ENCODE results near the gene FBXL7. TPM values are rescaled to one million over a fixed set of nuclear protein-coding genes. Genes with fewer than 3 reads are reported as not detected.

Gene FBXL7
- total and polyA plus RNA-seq, 2 of the 8 experiments (the other 6 are each of a cell fraction or from before 2014, with no cell fraction given), result 17.7 to 17.8 TPM

DNA sequence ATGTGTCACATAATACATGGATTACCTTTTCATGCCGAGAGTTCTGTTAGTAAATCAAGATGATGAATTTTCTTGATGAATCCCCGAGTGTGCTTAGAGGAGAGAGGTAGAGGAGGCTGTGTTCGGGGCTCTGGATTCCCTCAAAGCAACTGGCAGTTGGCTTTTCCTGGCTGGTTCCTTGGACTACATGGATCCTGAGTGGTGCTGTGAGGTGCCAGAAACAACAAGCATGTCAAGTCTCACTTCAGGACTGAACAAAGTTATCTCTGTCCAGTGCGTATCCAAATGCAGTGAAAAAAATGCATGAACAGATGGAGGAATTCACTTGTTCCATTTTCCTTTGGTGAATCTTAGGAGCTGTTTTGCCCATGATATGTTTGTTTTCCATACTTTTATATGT is 231.7 kb downstream of the FBXL7 start (continued):
- TF ChIP-seq KDM1A (IDR thresholded peaks at IDR 0.05; ENCODE audit: borderline replicate concordance, low read length), result no peak
- TF ChIP-seq HDAC6 (IDR thresholded peaks at IDR 0.05; ENCODE audit: low read depth, low read length), result no peak
- TF ChIP-seq TAF7 (optimal IDR thresholded peaks at IDR 0.05; ENCODE audit: borderline replicate concordance, low read depth, low read length), result no peak
- TF ChIP-seq BRCA1 (IDR thresholded peaks at IDR 0.05; ENCODE audit: low read depth, low read length), result no peak

Measured in H1 (cell line).